HCT116 (cell line): ENCODE data around the gene RPL11. TPM values are rescaled to one million over a fixed set of nuclear protein-coding genes. Genes with fewer than 3 reads are reported as not detected.

Experiments used
- ATAC-seq: fragments of 200-7000 bp; cut with Tn5 transposase; 2 replicates; pipeline ENCODE4 v1.9.1; 2020; ENCODE audit warnings: mild to moderate bottlenecking, moderate library complexity
- BruUV-seq: library from RNA; stranded (reverse); fragments of 400-500 nt; replicated peaks from 2 replicates; lab custom pipeline; 2021; lab: Mats Ljungman, UMichigan
- CTCF ChIA-PET: fragments of 300-600 bp; sonication (Branson Sonifier 250); formaldehyde crosslinking; loops from one replicate; lab custom pipeline; 2021; ENCODE audit warnings: antibody characterized with exemption; lab: Charles Lee
- POLR2A ChIA-PET: fragments of 300-600, 350-600 bp; sonication (Branson Sonifier 250); formaldehyde crosslinking; loops from one replicate; lab custom pipeline; 2021; ENCODE audit warnings: antibody characterized with exemption; lab: Charles Lee
- RAD21 ChIA-PET, 2 experiments: fragments of 300-600 bp; sonication (Branson Sonifier 250); formaldehyde crosslinking; loops; one replicate each; lab custom pipeline; 2023; ENCODE audit warnings: low total read pairs in 2 of 2; ENCODE audit not compliant: uncharacterized antibody in 2 of 2, unreplicated experiment in 2 of 2, low non-redundant PET in 1 of 2; lab: Charles Lee
- DNase-seq: peaks from one replicate; pipeline ENCODE4 v3.0.0-alpha.2; 2010; ENCODE audit warnings: low read depth, low spot score
- H2AFZ ChIP-seq: fragments of 200-600 bp; shearing (Covaris generic), sonication (generic); 2 replicates; pipeline ENCODE4 v1.6.1; 2017; ENCODE audit warnings: low read depth, mixed run types, mixed read lengths, antibody characterized with exemption, low read length; ENCODE audit not compliant: poor library complexity, severe bottlenecking
- H3K27ac ChIP-seq: 2 replicates; pipeline ENCODE4 v1.5.1; 2012; ENCODE audit warnings: low read depth, low read length
- H3K27me3 ChIP-seq: fragments of 200-600 bp; sonication (generic); 2 replicates; pipeline ENCODE4 v1.6.1; 2016; ENCODE audit warnings: mixed run types, low read length, mixed read lengths; ENCODE audit not compliant: insufficient read depth
- H3K36me3 ChIP-seq, 2 experiments: fragments of 200-500 bp in 1 of 2; fragments of 200-600 bp in 1 of 2; sonication (Bioruptor generic) in 1 of 2; sonication (generic) in 1 of 2; 2 replicates each; pipeline versions ENCODE4 v1.5.1 to v1.6.1; 2014 to 2016; ENCODE audit warnings: low read length in 2 of 2, inconsistent platforms in 1 of 2, mixed read lengths in 1 of 2, mixed run types in 1 of 2; ENCODE audit not compliant: insufficient read depth in 2 of 2, control insufficient read depth in 1 of 2
- H3K4me1 ChIP-seq, 2 experiments: fragments of 200-600 bp in 1 of 2; sonication (generic) in 1 of 2; 2 replicates each; pipeline versions ENCODE4 v1.5.1 to v1.6.1; 2012 to 2017; ENCODE audit warnings: low read length in 2 of 2, inconsistent platforms in 1 of 2, mild to moderate bottlenecking in 1 of 2, mixed read lengths in 1 of 2, mixed run types in 1 of 2, moderate library complexity in 1 of 2; ENCODE audit not compliant: insufficient read depth in 2 of 2, control insufficient read depth in 1 of 2
- H3K4me2 ChIP-seq: fragments of 200-600 bp; sonication (generic); 2 replicates; pipeline ENCODE4 v1.6.1; 2017; ENCODE audit warnings: mixed run types, low read length, mixed read lengths
- H3K4me3 ChIP-seq, 2 experiments: fragments of 200-600 bp in 1 of 2; sonication (generic) in 1 of 2; replicated peaks in 1 of 2; 2 replicates each; pipeline ENCODE4 v1.5.1; 2011 to 2016; ENCODE audit warnings: low read length in 2 of 2, control low read depth in 1 of 2, low read depth in 1 of 2, mild to moderate bottlenecking in 1 of 2, mixed read lengths in 1 of 2, mixed run types in 1 of 2
- H3K79me2 ChIP-seq: fragments of 200-600 bp; sonication (generic); 2 replicates; pipeline ENCODE4 v1.6.1; 2017; ENCODE audit warnings: mild to moderate bottlenecking, mixed run types, low read length, moderate library complexity, mixed read lengths; ENCODE audit not compliant: insufficient read depth
- H3K9ac ChIP-seq: fragments of 200-600 bp; sonication (generic); 2 replicates; pipeline ENCODE4 v1.6.1; 2016; ENCODE audit warnings: low read length, mixed read lengths
- H3K9me2 ChIP-seq: fragments of 200-600 bp; sonication (generic), shearing (Covaris generic); 2 replicates; pipeline ENCODE4 v1.6.1; 2017; ENCODE audit warnings: mixed run types, mild to moderate bottlenecking, moderate library complexity; ENCODE audit not compliant: insufficient read depth
- H3K9me3 ChIP-seq, 2 experiments: fragments of 200-500 bp in 1 of 2; fragments of 200-600 bp in 1 of 2; sonication (Bioruptor generic) in 1 of 2; sonication (generic) in 1 of 2; 2 replicates each; pipeline ENCODE4 v1.6.1; 2014 to 2017; ENCODE audit warnings: low read length in 2 of 2, mixed read lengths in 2 of 2, inconsistent platforms in 1 of 2, low read depth in 1 of 2, mild to moderate bottlenecking in 1 of 2, mixed run types in 1 of 2, moderate library complexity in 1 of 2; ENCODE audit not compliant: control insufficient read depth in 1 of 2, insufficient read depth in 1 of 2
- H4K20me1 ChIP-seq: fragments of 200-600 bp; sonication (generic), shearing (Covaris generic); 2 replicates; pipeline ENCODE4 v1.6.1; 2017; ENCODE audit warnings: mixed run types, mild to moderate bottlenecking, moderate library complexity; ENCODE audit not compliant: insufficient read depth
- ATF3 ChIP-seq: IDR thresholded peaks from 2 replicates; pipeline ENCODE4 v1.6.1; 2012
- CBX3 ChIP-seq: IDR thresholded peaks from 2 replicates; pipeline ENCODE4 v1.6.1; 2012; ENCODE audit warnings: low read depth
- CEBPB ChIP-seq: IDR thresholded peaks from 2 replicates; pipeline ENCODE4 v1.6.1; 2012; ENCODE audit warnings: low read depth
- CTCF ChIP-seq, 3 experiments: fragments of 200-600 bp in 1 of 3; sonication (generic) in 1 of 3; IDR thresholded peaks in 2 of 3; conservative IDR thresholded peaks in 1 of 3; 2 replicates each; pipeline ENCODE4 v1.5.1; 2012 to 2017; ENCODE audit warnings: low read depth in 2 of 3, low read length in 2 of 3, antibody characterized with exemption in 1 of 3, borderline replicate concordance in 1 of 3, control low read depth in 1 of 3, mild to moderate bottlenecking in 1 of 3, mixed read lengths in 1 of 3, mixed run types in 1 of 3, moderate library complexity in 1 of 3; ENCODE audit not compliant: insufficient read depth in 1 of 3
- EGR1 ChIP-seq: IDR thresholded peaks from 2 replicates; pipeline ENCODE4 v1.6.1; 2012; ENCODE audit warnings: low read depth
- EZH2 ChIP-seq: fragments of 200-600 bp; sonication (generic); IDR thresholded peaks from 2 replicates; pipeline ENCODE4 v1.6.1; 2017; ENCODE audit warnings: antibody characterized with exemption, mixed run types
- FOSL1 ChIP-seq: IDR thresholded peaks from 2 replicates; pipeline ENCODE4 v1.6.1; 2012; ENCODE audit warnings: low read depth
- JUND ChIP-seq: IDR thresholded peaks from 2 replicates; pipeline ENCODE4 v1.6.1; 2012
- MAX ChIP-seq: IDR thresholded peaks from 2 replicates; pipeline ENCODE4 v1.6.1; 2012
- POLR2A ChIP-seq: IDR thresholded peaks from 2 replicates; pipeline ENCODE4 v1.7.0; 2011; ENCODE audit warnings: borderline replicate concordance; ENCODE audit not compliant: insufficient read depth, insufficient read length; ENCODE audit errors: extremely low read depth
- RAD21 ChIP-seq: IDR thresholded peaks from 2 replicates; pipeline ENCODE4 v1.6.1; 2012; ENCODE audit warnings: low read depth, mild to moderate bottlenecking
- REST ChIP-seq: IDR thresholded peaks from 2 replicates; pipeline ENCODE4 v1.6.1; 2012; ENCODE audit warnings: low read depth
- SIN3A ChIP-seq: IDR thresholded peaks from 2 replicates; pipeline ENCODE4 v1.6.1; 2012; ENCODE audit warnings: low read depth
- SP1 ChIP-seq: IDR thresholded peaks from 2 replicates; pipeline ENCODE4 v1.6.1; 2012; ENCODE audit warnings: low read depth
- SRF ChIP-seq: IDR thresholded peaks from 2 replicates; pipeline ENCODE4 v1.6.1; 2012; ENCODE audit warnings: low read depth
- TCF7L2 ChIP-seq: IDR thresholded peaks from 2 replicates; pipeline ENCODE4 v1.7.0; 2011; ENCODE audit warnings: borderline replicate concordance, inconsistent platforms; ENCODE audit not compliant: insufficient read depth, insufficient read length; ENCODE audit errors: extremely low read depth
- intact Hi-C: fragments of 100-400 bp; cut with micrococcal nuclease; formaldehyde crosslinking; loops from 2 replicates; pipeline ENCODE4 v1.10.0; 2022
- total RNA-seq: library from RNA; stranded (reverse); gene quantifications from one replicate; pipeline ENCODE4 v1.2.1, GENCODE V29; 2021; ENCODE audit not compliant: unreplicated experiment

The RPL11 gene
- total RNA-seq, 1 experiment from 2014 or later: 1,262 TPM

- no peak overlapping the region for H3K4me2 ChIP-seq
- peaks cover 46% of the 10 kb centered on the region for H4K20me1 ChIP-seq
- H3K9me3 ChIP-seq: no peaks in the 10 kb centered on the region
- BruUV-seq: no TSS peak
- CTCF ChIA-PET: no interaction called here
- no peak overlapping the region for H3K9ac ChIP-seq
- peaks cover 55 to 59% of the 10 kb centered on the region in 2 experiments for H3K36me3 ChIP-seq
- no peak overlapping the region for H3K4me3 ChIP-seq
- RAD21 ChIA-PET: no interaction called here
- peaks cover 68% of the 10 kb centered on the region for H3K79me2 ChIP-seq
- no peak for TF ChIP-seq CBX3
- no peak for TF ChIP-seq SRF
- no peak for TF ChIP-seq JUND
- TF ChIP-seq EZH2: no peak
- no peak for TF ChIP-seq FOSL1
- TF ChIP-seq ATF3: no peak
- no peak for TF ChIP-seq SIN3A
- H3K27me3 ChIP-seq: no peaks in the 10 kb centered on the region
- H3K9me2 ChIP-seq: no peaks in the 10 kb centered on the region
- H2AFZ ChIP-seq: no peak overlapping the region
- DNase-seq (no peak), ATAC-seq (no peak)
- intact Hi-C loops: no loop called here
- POLR2A ChIA-PET: interaction anchor here (3.9 kb wide), 1 partner anchor 10 kb away, joined by 15 read pairs; the partner anchor contains the start of gene RPL11
- H3K27ac ChIP-seq: no peak overlapping the region
- H3K4me1 ChIP-seq: no peaks in the 10 kb centered on the region
Measured at GRCh38 chr1:23701996-23702395, 10.4 kb downstream of the RPL11 start.

- H4K20me1 ChIP-seq: peaks cover 21% of the 10 kb centered on the region; the same call in 1 of the 2 replicates
- H3K9ac ChIP-seq: no peak overlapping the region
- no peak overlapping the region for H3K4me3 ChIP-seq
- intact Hi-C loops: no loop called here
- no peak overlapping the region for H3K27ac ChIP-seq
- H3K4me1 ChIP-seq: no peaks in the 10 kb centered on the region
- RAD21 ChIA-PET: no interaction called here
- ATAC-seq (0 out of 2 replicates have a peak, but pooled peaks have one; percentile 13), DNase-seq (no peak)
- peaks cover 30 to 31% of the 10 kb centered on the region in 2 experiments for H3K36me3 ChIP-seq
- H3K79me2 ChIP-seq: peaks cover 48% of the 10 kb centered on the region
- POLR2A ChIA-PET: interaction anchor here (2.2 kb wide), 1 partner anchor 13 kb away, joined by 7 read pairs; the partner anchor contains the start of gene RPL11
- CTCF ChIA-PET: no interaction called here
- no peak overlapping the region for H3K4me2 ChIP-seq
- no peaks in the 10 kb centered on the region for H3K27me3 ChIP-seq
- H3K9me2 ChIP-seq: no peaks in the 10 kb centered on the region
- no TSS peak for BruUV-seq
- no peaks in the 10 kb centered on the region for H3K9me3 ChIP-seq
- no peak overlapping the region for H2AFZ ChIP-seq
- TF ChIP-seq CEBPB: no peak
- no peak for TF ChIP-seq REST
- no peak for TF ChIP-seq MAX
- no peak for TF ChIP-seq SIN3A
- no peak for TF ChIP-seq EGR1
- no peak for TF ChIP-seq POLR2A
- TF ChIP-seq RAD21: no peak
- no peak for TF ChIP-seq TCF7L2
- TF ChIP-seq JUND: no peak
- no peak for TF ChIP-seq CTCF (IDR thresholded peaks at IDR 0.05 in 2 of 3, conservative IDR thresholded peaks at IDR 0.05 in 1 of 3; ENCODE audit: borderline replicate concordance in 1 of 3, insufficient read depth in 1 of 3, low read depth in 2 of 3, low read length in 2 of 3)
- no peak for TF ChIP-seq SP1
Measured at GRCh38 chr1:23704834-23705495, 13.4 kb downstream of the RPL11 start.
